Cardiac septum (tissue), 1 donor: ENCODE data around the gene PHC2. TPM values are rescaled to one million over a fixed set of nuclear protein-coding genes. Genes with fewer than 3 reads are reported as not detected.

Source experiments
- DNase-seq: peaks from one replicate; pipeline ENCODE4 v3.0.0-alpha.2; 2020; ENCODE audit warnings: low spot score
- intact Hi-C: fragments of 100-400 bp; cut with DNase I; formaldehyde crosslinking; loops from one replicate; pipeline ENCODE4 v1.14.0; 2022
- total RNA-seq: library from RNA; stranded (reverse); fragmentation: NEBNext Ultra II Directional; extraction: Animal tissue kit (Norgen Biotek cat#: 25700); gene quantifications from one replicate; pipeline ENCODE4 v1.2.1, GENCODE V29; 2021
- donor health status: DM: no; HTN: no; CAD: no.

Gene PHC2
- total RNA-seq, 1 donor from 2014 or later: 101 TPM

- intact Hi-C loops: loop anchor here (2.0 to 5.0 kb wide), 2 partner anchors 87 to 239 kb away; no protein-coding TSS in a partner anchor
- DNase-seq: no peak
Observed at GRCh38 chr1:33455539-33456501, 24.9 kb upstream of the PHC2 start.

- DNase-seq: no peak
- intact Hi-C loops: loop anchor here (5.0 kb wide), 1 partner anchor 237 kb away; no protein-coding TSS in a partner anchor
Observed at GRCh38 chr1:33454646-33455282, 23.9 kb upstream of the PHC2 start.

- DNase-seq: no peak
- intact Hi-C loops: no loop called here
Observed at GRCh38 chr1:33446590-33446989, 15.7 kb upstream of the PHC2 start.

GRCh38 chr1:33445108-33445507, 14.2 kb upstream of the PHC2 start:
- intact Hi-C loops: no loop called here
- no peak for DNase-seq

- DNase-seq: no peak
- intact Hi-C loops: no loop called here
Observed at GRCh38 chr1:33443705-33444180, 12.8 kb upstream of the PHC2 start.

- intact Hi-C loops: no loop called here
- no peak for DNase-seq
Observed at GRCh38 chr1:33443080-33443704, 12.3 kb upstream of the PHC2 start.

GRCh38 chr1:33442141-33442540, 11.2 kb upstream of the PHC2 start:
- DNase-seq: no peak
- intact Hi-C loops: no loop called here

GRCh38 chr1:33441088-33441745, 10.3 kb upstream of the PHC2 start:
- no peak for DNase-seq
- intact Hi-C loops: no loop called here

GRCh38 chr1:33439662-33440061, 8.8 kb upstream of the PHC2 start:
- intact Hi-C loops: no loop called here
- DNase-seq: no peak

- no peak for DNase-seq
- intact Hi-C loops: no loop called here
Observed at GRCh38 chr1:33438364-33439160, 7.7 kb upstream of the PHC2 start.

GRCh38 chr1:33436557-33437285, 5.8 kb upstream of the PHC2 start:
- intact Hi-C loops: no loop called here
- DNase-seq: no peak

- no peak for DNase-seq
- intact Hi-C loops: no loop called here
Observed at GRCh38 chr1:33435096-33435820, 4.4 kb upstream of the PHC2 start.

GRCh38 chr1:33434363-33434750, 3.5 kb upstream of the PHC2 start:
- DNase-seq: no peak
- intact Hi-C loops: no loop called here

GRCh38 chr1:33433509-33434362, 2.8 kb upstream of the PHC2 start:
- intact Hi-C loops: no loop called here
- no peak for DNase-seq

- intact Hi-C loops: loop anchor here (5.0 kb wide), 1 partner anchor 48 kb away; no protein-coding TSS in a partner anchor
Observed at GRCh38 chr1:33429856-33430691, 821 bp downstream of the PHC2 start.

GRCh38 chr1:33429332-33429731, 1.6 kb downstream of the PHC2 start:
- no peak for DNase-seq
- intact Hi-C loops: loop anchor here (5.0 kb wide), 1 partner anchor 47 kb away; no protein-coding TSS in a partner anchor

More at GRCh38 chr1:33429856-33430691, 821 bp downstream of the PHC2 start:
- DNase-seq: no peak
